H9 (cell line): ENCODE results near the gene LMX1B. TPM values are rescaled to one million over a fixed set of nuclear protein-coding genes. Genes with fewer than 3 reads are reported as not detected.
A peak's percentile ranks its signal among the peaks of the same experiment; 100 is the strongest.

Experiments
- DNase-seq: peaks from one replicate; pipeline ENCODE4 v3.0.0-alpha.2; 2017
- H2AFZ ChIP-seq: one replicate; pipeline ENCODE4 v1.6.1; 2013; ENCODE audit warnings: mild to moderate bottlenecking, low read length, control low read depth, moderate library complexity
- H2AK5ac ChIP-seq: 2 replicates; pipeline ENCODE4 v1.6.1; 2013; ENCODE audit warnings: low read length, control low read depth, mixed read lengths; ENCODE audit not compliant: insufficient read length
- H2BK120ac ChIP-seq: one replicate; pipeline ENCODE4 v1.6.1; 2013; ENCODE audit warnings: low read depth, mild to moderate bottlenecking, low read length, control low read depth, inconsistent platforms; ENCODE audit not compliant: poor library complexity, severe bottlenecking
- H2BK12ac ChIP-seq: 2 replicates; pipeline ENCODE4 v1.6.1; 2013; ENCODE audit warnings: low read length, control low read depth, mixed read lengths, low read depth; ENCODE audit not compliant: insufficient read length
- H2BK15ac ChIP-seq: 2 replicates; pipeline ENCODE4 v1.6.1; 2013; ENCODE audit warnings: low read depth, low read length, control low read depth
- H2BK20ac ChIP-seq: one replicate; pipeline ENCODE4 v1.6.1; 2013; ENCODE audit warnings: low read depth, mild to moderate bottlenecking, low read length, control low read depth, inconsistent platforms; ENCODE audit not compliant: poor library complexity, severe bottlenecking
- H2BK5ac ChIP-seq: 2 replicates; pipeline ENCODE4 v1.6.1; 2013; ENCODE audit warnings: low read length, control low read depth, mixed read lengths; ENCODE audit not compliant: insufficient read length
- H3K14ac ChIP-seq: 2 replicates; pipeline ENCODE4 v1.6.1; 2013; ENCODE audit warnings: low read length, control low read depth; ENCODE audit not compliant: insufficient read depth
- H3K18ac ChIP-seq: 2 replicates; pipeline ENCODE4 v1.6.1; 2013; ENCODE audit warnings: low read depth, mild to moderate bottlenecking, mixed read lengths, low read length, control low read depth; ENCODE audit not compliant: insufficient read length
- H3K23ac ChIP-seq: 2 replicates; pipeline ENCODE4 v1.6.1; 2013; ENCODE audit warnings: low read length, control low read depth, mixed read lengths, low read depth; ENCODE audit not compliant: insufficient read length
- H3K23me2 ChIP-seq: 2 replicates; pipeline ENCODE4 v1.6.1; 2013; ENCODE audit warnings: low read depth, mild to moderate bottlenecking, mixed read lengths, low read length, control low read depth; ENCODE audit not compliant: insufficient read length, poor library complexity, severe bottlenecking
- H3K27ac ChIP-seq: 2 replicates; pipeline ENCODE4 v1.5.1; 2013; ENCODE audit warnings: low read length, control low read depth, mixed read lengths, low read depth; ENCODE audit not compliant: insufficient read length
- H3K27me3 ChIP-seq: 2 replicates; pipeline ENCODE4 v1.6.1; 2013; ENCODE audit warnings: low read length, control low read depth, inconsistent platforms; ENCODE audit not compliant: insufficient read depth
- H3K4ac ChIP-seq: 2 replicates; pipeline ENCODE4 v1.6.1; 2013; ENCODE audit warnings: low read depth, mild to moderate bottlenecking, control low read depth, inconsistent platforms, low read length, moderate library complexity
- H3K4me1 ChIP-seq: 2 replicates; pipeline ENCODE4 v1.6.1; 2013; ENCODE audit warnings: low read length, control low read depth, inconsistent platforms; ENCODE audit not compliant: insufficient read depth
- H3K4me2 ChIP-seq: 2 replicates; pipeline ENCODE4 v1.6.1; 2013; ENCODE audit warnings: low read length, control low read depth, mixed read lengths; ENCODE audit not compliant: insufficient read length, insufficient read depth
- H3K56ac ChIP-seq: 2 replicates; pipeline ENCODE4 v1.6.1; 2013; ENCODE audit warnings: low read depth, mild to moderate bottlenecking, mixed read lengths, low read length, control low read depth; ENCODE audit not compliant: insufficient read length
- H3K79me1 ChIP-seq: 2 replicates; pipeline ENCODE4 v1.6.1; 2013; ENCODE audit warnings: low read depth, mild to moderate bottlenecking, moderate library complexity, low read length, control low read depth, inconsistent platforms; ENCODE audit not compliant: insufficient read depth, poor library complexity, severe bottlenecking
- H3K79me2 ChIP-seq: 2 replicates; pipeline ENCODE4 v1.6.1; 2013; ENCODE audit warnings: low read length, control low read depth, inconsistent platforms; ENCODE audit not compliant: insufficient read depth
- H3K9ac ChIP-seq: 2 replicates; pipeline ENCODE4 v1.6.1; 2013; ENCODE audit warnings: low read length, control low read depth, mixed read lengths; ENCODE audit not compliant: insufficient read length; ENCODE audit errors: extremely low read depth
- H3K9me3 ChIP-seq: one replicate; pipeline ENCODE4 v1.6.1; 2013; ENCODE audit warnings: low read depth, low read length, inconsistent platforms; ENCODE audit not compliant: control insufficient read depth
- H3T11ph ChIP-seq: one replicate; pipeline ENCODE4 v1.6.1; 2013; ENCODE audit warnings: mild to moderate bottlenecking, low read length, control low read depth, inconsistent platforms
- H4K20me1 ChIP-seq: one replicate; pipeline ENCODE4 v1.6.1; 2013; ENCODE audit not compliant: control insufficient read depth, insufficient read length, insufficient read depth
- H4K5ac ChIP-seq: 2 replicates; pipeline ENCODE4 v1.6.1; 2013; ENCODE audit warnings: low read depth, mild to moderate bottlenecking, mixed read lengths, low read length, control low read depth; ENCODE audit not compliant: insufficient read length
- H4K8ac ChIP-seq: replicated peaks from 2 replicates; pipeline ENCODE4 v1.6.1; 2013; ENCODE audit warnings: low read length, control low read depth, mixed read lengths, low read depth; ENCODE audit not compliant: insufficient read length
- H4K91ac ChIP-seq: 2 replicates; pipeline ENCODE4 v1.6.1; 2013; ENCODE audit warnings: low read depth, mild to moderate bottlenecking, moderate library complexity, mixed read lengths, low read length, control low read depth; ENCODE audit not compliant: insufficient read length
- H3K27ac Mint-ChIP-seq, 3 experiments: 2 replicates in 2 of 3; 3 replicates in 1 of 3; pipeline ENCODE4 v1.8.0; 2020 to 2021; ENCODE audit warnings: mixed read lengths in 3 of 3, mild to moderate bottlenecking in 1 of 3, moderate library complexity in 1 of 3
- H3K27me3 Mint-ChIP-seq: 2 replicates; pipeline ENCODE4 v1.8.0; 2021; ENCODE audit warnings: low read depth, mild to moderate bottlenecking, moderate library complexity, mixed read lengths
- H3K36me3 Mint-ChIP-seq, 3 experiments: 2 replicates in 2 of 3; 3 replicates in 1 of 3; pipeline ENCODE4 v1.8.0; 2020 to 2021; ENCODE audit warnings: low read depth in 3 of 3, mixed read lengths in 3 of 3; ENCODE audit not compliant: insufficient read depth in 1 of 3
- H3K4me1 Mint-ChIP-seq, 2 experiments: 2 replicates each; pipeline ENCODE4 v1.8.0; 2020; ENCODE audit warnings: mixed read lengths in 2 of 2
- H3K4me3 Mint-ChIP-seq, 2 experiments: 2 replicates in 1 of 2; 3 replicates in 1 of 2; pipeline ENCODE4 v1.8.0; 2020 to 2021; ENCODE audit warnings: mild to moderate bottlenecking in 2 of 2, mixed read lengths in 2 of 2, moderate library complexity in 1 of 2
- H3K9me3 Mint-ChIP-seq, 2 experiments: 2 replicates in 1 of 2; 3 replicates in 1 of 2; pipeline ENCODE4 v1.8.0; 2020; ENCODE audit warnings: mild to moderate bottlenecking in 2 of 2, mixed read lengths in 2 of 2, moderate library complexity in 1 of 2
- WGBS: extraction: QIAGEN DNeasy Blood & Tissue Kit; methylation state at CpG from one replicate; pipeline ENCODE4 v1.1.7; 2013; ENCODE audit warnings: missing lambda C conversion rate, low lambda C conversion rate, mixed read lengths; ENCODE audit not compliant: insufficient read length; ENCODE audit errors: extremely low coverage; 5-methylcytosine and 5-hydroxymethylcytosine counted together
- total RNA-seq: library from RNA; stranded (reverse); gene quantifications from 2 replicates; pipeline ENCODE4 v1.2.1, GENCODE V29; 2021
- TF ChIP-seq, protein P1 (sequence below): fragments of 200-600 bp; sonication (generic); conservative IDR thresholded peaks from 3 replicates; pipeline ENCODE4 v1.8.0; 2021; ENCODE audit warnings: antibody characterized with exemption, mild to moderate bottlenecking

The LMX1B gene
- total RNA-seq, 1 experiment from 2014 or later: 0.85 TPM

DNA sequence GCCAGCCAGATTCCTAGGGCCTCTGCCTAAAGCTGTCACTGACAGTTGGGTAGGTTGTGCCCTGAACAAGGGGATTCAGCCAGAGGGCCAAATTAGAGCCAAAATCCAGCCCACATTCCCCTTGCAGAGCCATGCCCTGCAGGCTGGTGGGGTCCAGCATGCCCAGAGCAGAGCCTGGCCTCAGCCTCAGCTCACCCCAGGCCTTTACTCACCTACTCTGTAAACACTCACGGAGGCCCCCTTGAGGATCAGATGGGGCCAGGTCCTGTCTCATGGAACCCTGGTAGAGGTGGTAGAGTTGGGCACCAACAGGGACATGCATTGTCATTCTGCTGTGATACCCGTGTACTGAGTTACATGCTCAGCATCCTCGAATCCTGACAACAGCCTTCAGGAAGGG, 74.9 kb downstream of the LMX1B start:
- no peak overlapping the region for H2AK5ac ChIP-seq
- H2AFZ ChIP-seq: no peak overlapping the region
- H3K27ac Mint-ChIP-seq: no peak overlapping the region
- H3K27me3 Mint-ChIP-seq: peaks cover 95% of the 10 kb centered on the region
- no peak overlapping the region for H3K4ac ChIP-seq
- no peak overlapping the region for H4K8ac ChIP-seq
- peaks cover 14% of the 10 kb centered on the region; the same call in 1 of the 2 replicates for H3K27me3 ChIP-seq
- no peaks in the 10 kb centered on the region for H3K36me3 Mint-ChIP-seq
- H4K5ac ChIP-seq: no peak overlapping the region
- H3K23me2 ChIP-seq: no peaks in the 10 kb centered on the region
- TF ChIP-seq, protein P1, sequence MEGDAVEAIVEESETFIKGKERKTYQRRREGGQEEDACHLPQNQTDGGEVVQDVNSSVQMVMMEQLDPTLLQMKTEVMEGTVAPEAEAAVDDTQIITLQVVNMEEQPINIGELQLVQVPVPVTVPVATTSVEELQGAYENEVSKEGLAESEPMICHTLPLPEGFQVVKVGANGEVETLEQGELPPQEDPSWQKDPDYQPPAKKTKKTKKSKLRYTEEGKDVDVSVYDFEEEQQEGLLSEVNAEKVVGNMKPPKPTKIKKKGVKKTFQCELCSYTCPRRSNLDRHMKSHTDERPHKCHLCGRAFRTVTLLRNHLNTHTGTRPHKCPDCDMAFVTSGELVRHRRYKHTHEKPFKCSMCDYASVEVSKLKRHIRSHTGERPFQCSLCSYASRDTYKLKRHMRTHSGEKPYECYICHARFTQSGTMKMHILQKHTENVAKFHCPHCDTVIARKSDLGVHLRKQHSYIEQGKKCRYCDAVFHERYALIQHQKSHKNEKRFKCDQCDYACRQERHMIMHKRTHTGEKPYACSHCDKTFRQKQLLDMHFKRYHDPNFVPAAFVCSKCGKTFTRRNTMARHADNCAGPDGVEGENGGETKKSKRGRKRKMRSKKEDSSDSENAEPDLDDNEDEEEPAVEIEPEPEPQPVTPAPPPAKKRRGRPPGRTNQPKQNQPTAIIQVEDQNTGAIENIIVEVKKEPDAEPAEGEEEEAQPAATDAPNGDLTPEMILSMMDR: peak; percentile 43
- no peak for DNase-seq
- H3K14ac ChIP-seq: no peak overlapping the region
- peaks cover 14 to 34% of the 10 kb centered on the region in 2 experiments for H3K4me1 Mint-ChIP-seq
- H3K9me3 Mint-ChIP-seq: no peaks in the 10 kb centered on the region; a peak in 2 of 5 replicates
- WGBS: no CpG with 5 or more reads among the region's 3 CpGs
- H4K20me1 ChIP-seq: no peaks in the 10 kb centered on the region
- no peaks in the 10 kb centered on the region for H3K9me3 ChIP-seq
- H3K23ac ChIP-seq: no peak overlapping the region
- no peaks in the 10 kb centered on the region for H3K79me2 ChIP-seq
- H2BK12ac ChIP-seq: no peak overlapping the region
- no peak overlapping the region for H3K27ac ChIP-seq
- H2BK5ac ChIP-seq: no peak overlapping the region
- H3K56ac ChIP-seq: no peak overlapping the region
- no peak overlapping the region for H2BK120ac ChIP-seq
- no peaks in the 10 kb centered on the region; the same call in 1 of the 2 replicates for H3K4me1 ChIP-seq
- no peak overlapping the region for H3T11ph ChIP-seq
- H3K4me2 ChIP-seq: no peak overlapping the region
- H4K91ac ChIP-seq: no peak overlapping the region
- no peak overlapping the region for H3K18ac ChIP-seq
- H2BK20ac ChIP-seq: no peak overlapping the region
- no peak overlapping the region for H3K9ac ChIP-seq
- no peaks in the 10 kb centered on the region for H3K79me1 ChIP-seq
- H2BK15ac ChIP-seq: no peak overlapping the region
- H3K4me3 Mint-ChIP-seq: no peak overlapping the region
